B cell (primary cell): Measurements from ENCODE around the gene TENT5C. TPM values are rescaled to one million over a fixed set of nuclear protein-coding genes. Genes with fewer than 3 reads are reported as not detected.
A peak's percentile ranks its signal among the peaks of the same experiment; 100 is the strongest.

Experiments used
- ATAC-seq: fragments of 200-7000 bp; cut with Tn5 transposase; one replicate; pipeline ENCODE4 v1.10.0; 2021; ENCODE audit warnings: low read depth, mild to moderate bottlenecking, moderate number of reproducible peaks, moderate library complexity
- CTCF ChIA-PET: fragments of 350-600 bp; sonication (Branson Sonifier 250); formaldehyde crosslinking; loops from one replicate; lab custom pipeline; 2021; ENCODE audit warnings: antibody characterized with exemption, inconsistent platforms; lab: Charles Lee
- POLR2A ChIA-PET: fragments of 350-600 bp; sonication (Branson Sonifier 250); formaldehyde crosslinking; loops from one replicate; lab custom pipeline; 2021; ENCODE audit warnings: antibody characterized with exemption; lab: Charles Lee
- DNase-seq: peaks from one replicate; pipeline ENCODE4 v3.0.0; 2013
- H2AFZ ChIP-seq: 2 replicates; pipeline ENCODE4 v1.6.1; 2012; ENCODE audit warnings: mild to moderate bottlenecking, low read depth, low read length; ENCODE audit not compliant: insufficient read depth, poor library complexity, severe bottlenecking
- H3K27ac ChIP-seq, 2 donors: 1 replicate in 1 of 2; 2 replicates in 1 of 2; pipeline ENCODE4 v1.5.1; 2012 to 2013; ENCODE audit warnings: low read length in 2 of 2, mild to moderate bottlenecking in 2 of 2, moderate library complexity in 1 of 2
- H3K27me3 ChIP-seq, 4 experiments: fragments of 200-600 bp in 1 of 4; sonication (generic) in 1 of 4; replicated peaks in 1 of 4; 1 replicate in 2 of 4; 2 replicates in 2 of 4; pipeline versions ENCODE4 v1.6.1 to v1.7.0; 2013 to 2016; ENCODE audit warnings: low read length in 3 of 4, mild to moderate bottlenecking in 2 of 4, mixed read lengths in 1 of 4, moderate library complexity in 1 of 4; ENCODE audit not compliant: insufficient read depth in 4 of 4, control insufficient read depth in 3 of 4; ENCODE audit errors: control extremely low read depth in 1 of 4
- H3K36me3 ChIP-seq, 2 experiments: replicated peaks in 1 of 2; 1 replicate in 1 of 2; 2 replicates in 1 of 2; pipeline versions ENCODE4 v1.6.1 to v1.7.1; 2013; ENCODE audit warnings: low read length in 1 of 2; ENCODE audit not compliant: insufficient read depth in 2 of 2, control insufficient read depth in 1 of 2; ENCODE audit errors: control extremely low read depth in 1 of 2, extremely low read depth in 1 of 2
- H3K4me1 ChIP-seq, 2 donors: fragments of 200-600 bp in 1 of 2; sonication (generic) in 1 of 2; 1 replicate in 1 of 2; 2 replicates in 1 of 2; pipeline versions ENCODE4 v1.5.1 to v1.6.1; 2013 to 2017; ENCODE audit warnings: low read length in 2 of 2; ENCODE audit not compliant: control insufficient read depth in 2 of 2, insufficient read depth in 2 of 2
- H3K4me2 ChIP-seq: replicated peaks from 2 replicates; pipeline ENCODE3; 2012; ENCODE audit warnings: mild to moderate bottlenecking, low read depth, low read length; ENCODE audit not compliant: poor library complexity, severe bottlenecking
- H3K4me3 ChIP-seq, 5 experiments: fragments of 200-600 bp in 1 of 5; sonication (generic) in 1 of 5; 1 replicate in 3 of 5; 2 replicates in 2 of 5; pipeline versions ENCODE4 v1.5.1 to v1.7.0; 2011 to 2016; ENCODE audit warnings: low read length in 4 of 5, mild to moderate bottlenecking in 4 of 5, low read depth in 2 of 5, control low read depth in 1 of 5, moderate library complexity in 1 of 5; ENCODE audit not compliant: insufficient read depth in 1 of 5; ENCODE audit errors: control extremely low read depth in 1 of 5, extremely low read depth in 1 of 5
- H3K79me2 ChIP-seq: fragments of 200-600 bp; sonication (generic); one replicate; pipeline ENCODE4 v1.6.0; 2016; ENCODE audit warnings: low read length; ENCODE audit not compliant: control insufficient read depth, insufficient read depth
- H3K9ac ChIP-seq: fragments of 200-600 bp; sonication (generic); 2 replicates; pipeline ENCODE4 v1.6.1; 2017; ENCODE audit warnings: mild to moderate bottlenecking, low read length, moderate library complexity
- H3K9me3 ChIP-seq, 3 donors: one replicate each; pipeline versions ENCODE4 v1.6.1 to v1.7.1; 2013; ENCODE audit warnings: low read length in 2 of 3; ENCODE audit not compliant: control insufficient read depth in 2 of 3, insufficient read depth in 1 of 3; ENCODE audit errors: control extremely low read depth in 1 of 3
- H4K20me1 ChIP-seq: 2 replicates; pipeline ENCODE4 v1.6.0; 2012; ENCODE audit warnings: mild to moderate bottlenecking, low read length; ENCODE audit not compliant: insufficient read depth, control insufficient read depth, poor library complexity, severe bottlenecking
- H3K27ac Mint-ChIP-seq: one replicate; pipeline ENCODE4 v1.8.0; 2021; ENCODE audit warnings: mixed read lengths
- H3K27me3 Mint-ChIP-seq: one replicate; pipeline ENCODE4 v1.8.0; 2021; ENCODE audit warnings: mixed read lengths
- H3K4me1 Mint-ChIP-seq: one replicate; pipeline ENCODE4 v1.8.0; 2021; ENCODE audit warnings: mixed read lengths
- H3K4me3 Mint-ChIP-seq: one replicate; pipeline ENCODE4 v1.8.0; 2021; ENCODE audit warnings: mixed read lengths
- H3K9me3 Mint-ChIP-seq: one replicate; pipeline ENCODE4 v1.8.0; 2022; ENCODE audit warnings: mixed read lengths; ENCODE audit not compliant: insufficient read depth
- CTCF ChIP-seq: fragments of 200-600 bp; IDR thresholded peaks from one replicate; pipeline ENCODE4 v1.8.0; 2022; ENCODE audit warnings: antibody characterized with exemption, mild to moderate bottlenecking
- EZH2 ChIP-seq: IDR thresholded peaks from 2 replicates; pipeline ENCODE4 v1.6.1; 2012; ENCODE audit warnings: borderline replicate concordance, low read depth, mild to moderate bottlenecking, moderate library complexity, low read length; ENCODE audit not compliant: insufficient read depth, poor library complexity, severe bottlenecking
- WGBS: methylation state at CpG from one replicate; pipeline ENCODE4 v1.1.5; 2013; ENCODE audit warnings: missing lambda C conversion rate; ENCODE audit not compliant: insufficient coverage; 5-methylcytosine and 5-hydroxymethylcytosine counted together
- intact Hi-C: fragments of 100-400 bp; cut with micrococcal nuclease; formaldehyde crosslinking; loops from one replicate; pipeline ENCODE4 v1.10.0; 2022
- polyA plus RNA-seq: library from polyadenylated mRNA; depleted of rRNA; stranded (reverse); fragments of >200 nt; gene quantifications from 2 replicates; pipeline ENCODE4 v1.2.3, GENCODE V29; 2012
- total RNA-seq, 2 donors: library from RNA; stranded (reverse); fragments of 120-200 nt in 1 of 2; gene quantifications; 1 replicate in 1 of 2; 2 replicates in 1 of 2; pipeline versions ENCODE4 v1.2.3 to v1.2.4, GENCODE V29; 2013 to 2022

TENT5C gene
- total and polyA plus RNA-seq, 2 donors (not counting 1 experiment from before 2014, with no cell fraction given): 65.4 to 112 TPM

GRCh38 chr1:117592155-117592554 is 13.7 kb upstream of the TENT5C start:
- H3K9me3 Mint-ChIP-seq: no peaks in the 10 kb centered on the region
- DNase-seq (no peak), ATAC-seq (no peak)
- ChIA-PET POLR2A (no interaction called here), CTCF (interaction anchor here (1.5 to 5.5 kb wide), 2 partner anchors 57 to 83 kb away, joined by 8 to 31 read pairs; no protein-coding TSS in a partner anchor)
- peaks cover 0 to 3% (median 0%) of the 10 kb centered on the region in 4 experiments for H3K27me3 ChIP-seq
- H3K9me3 ChIP-seq: peaks cover 0 to 3% (median 0%) of the 10 kb centered on the region in 3 donors
- WGBS: 95% methylated on average over 7 of the region's 9 CpGs
- no peak overlapping the region for H3K27ac Mint-ChIP-seq
- H3K9ac ChIP-seq: no peak overlapping the region
- peaks cover 16 to 26% of the 10 kb centered on the region in 2 donors for H3K4me1 ChIP-seq
- no peaks in the 10 kb centered on the region for H3K79me2 ChIP-seq
- intact Hi-C loops: no loop called here
- TF ChIP-seq CTCF (no peak), EZH2 (no peak)
- no peak overlapping the region for H2AFZ ChIP-seq
- no peak overlapping the region for H3K4me3 Mint-ChIP-seq
- no peak overlapping the region for H3K4me2 ChIP-seq
- no peaks in the 10 kb centered on the region for H4K20me1 ChIP-seq
- no peak overlapping the region for H3K27ac ChIP-seq
- peaks cover 22% of the 10 kb centered on the region for H3K4me1 Mint-ChIP-seq
- H3K4me3 ChIP-seq: no peak overlapping the region
- peaks cover 5% of the 10 kb centered on the region for H3K27me3 Mint-ChIP-seq
- H3K36me3 ChIP-seq: no peaks in the 10 kb centered on the region

GRCh38 chr1:117594261-117594990 is 11.4 kb upstream of the TENT5C start:
- TF ChIP-seq CTCF (no peak), EZH2 (no peak)
- Histone ChIP-seq H3K4me2 (no peak overlapping the region), H3K36me3 (no peaks in the 10 kb centered on the region), H3K9ac (no peak overlapping the region), H3K4me1 (peaks cover 16 to 26% of the 10 kb centered on the region in 2 donors), H2AFZ (no peak overlapping the region), H3K27me3 (no peaks in the 10 kb centered on the region), H3K4me3 (no peak overlapping the region), H3K27ac (no peak overlapping the region), H4K20me1 (no peaks in the 10 kb centered on the region), H3K9me3 (no peaks in the 10 kb centered on the region), H3K79me2 (no peaks in the 10 kb centered on the region)
- peaks cover 6% of the 10 kb centered on the region for H3K27me3 Mint-ChIP-seq
- POLR2A ChIA-PET: interaction anchor here (0.8 kb wide), 1 partner anchor 12 kb away, joined by 3 read pairs; no protein-coding TSS in a partner anchor
- intact Hi-C loops: no loop called here
- WGBS: 84% methylated on average over 6 of the region's 8 CpGs
- H3K9me3 Mint-ChIP-seq: no peaks in the 10 kb centered on the region
- DNase-seq (no peak), ATAC-seq (no peak)
- CTCF ChIA-PET: interaction anchor here (0.8 to 5.5 kb wide), 10 partner anchors 10 to 164 kb away, joined by 3 to 31 read pairs (median 4); no protein-coding TSS in a partner anchor
- peak overlapping the region; percentile 46 for H3K27ac Mint-ChIP-seq
- no peak overlapping the region for H3K4me3 Mint-ChIP-seq
- peaks cover 22% of the 10 kb centered on the region for H3K4me1 Mint-ChIP-seq
